Stimulated activated CD4-positive, alpha-beta T cell treated with anti-CD3 and anti-CD28 coated beads, Interleukin-4, amount 100 ng/mL, for 1 hour (primary cell): ENCODE data around the gene SCML1.
A peak's percentile ranks its signal among the peaks of the same experiment; 100 is the strongest.
"Not testable (repeated sequence)": the region's sequence is repeated elsewhere in the genome, so short reads cannot be mapped to it uniquely, and the experiment has no call there.

Experiments used
- DNase-seq: peaks from one replicate; pipeline ENCODE4 v3.0.0-alpha.2; 2020

The SCML1 gene

DNA sequence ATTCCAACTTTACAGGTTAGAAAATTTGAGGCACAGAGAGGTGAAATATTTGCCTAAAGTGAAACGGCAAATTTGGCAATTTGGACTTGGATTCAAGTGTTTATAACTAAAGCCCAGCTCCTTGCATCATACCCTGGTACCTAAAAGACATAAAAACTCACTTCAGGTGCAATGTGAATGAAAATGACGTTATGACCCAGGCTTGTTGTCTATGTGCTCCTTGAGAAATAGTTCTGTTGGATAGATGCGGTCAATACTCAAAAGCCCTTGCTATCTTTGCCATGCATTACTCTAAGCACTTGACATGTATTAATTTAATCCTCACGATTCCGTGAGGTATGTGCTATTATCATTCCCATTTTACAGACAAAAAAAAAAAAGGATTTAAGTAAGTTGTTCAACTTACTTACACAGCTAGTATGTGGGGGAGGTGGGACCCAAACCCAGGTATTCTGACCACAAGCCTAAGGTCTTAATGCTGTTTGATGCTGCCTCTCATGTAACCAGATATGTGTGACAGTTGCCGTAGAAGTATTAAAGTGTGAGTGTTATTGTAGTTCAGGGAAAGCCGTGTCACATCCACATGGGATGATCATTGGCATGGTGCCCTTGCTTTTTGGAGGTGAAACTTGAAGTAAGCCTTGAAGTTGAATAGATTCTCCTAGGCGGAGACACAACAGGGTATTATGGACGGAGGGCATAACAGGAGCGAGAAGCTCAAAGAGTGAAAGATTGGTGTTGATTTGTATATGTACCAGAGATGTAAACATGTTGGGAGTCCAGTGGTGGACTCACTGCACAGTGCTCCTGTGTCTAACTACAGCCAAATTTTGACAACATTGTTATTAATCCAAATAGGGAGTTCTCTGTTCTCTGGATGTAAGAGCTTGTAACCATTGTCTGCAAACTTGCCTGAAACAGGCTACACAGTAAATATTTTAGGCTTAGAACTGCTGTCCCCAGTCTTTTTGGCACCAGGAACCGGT is 3.1 kb downstream of the SCML1 start:
- DNase-seq = no peak

DNA sequence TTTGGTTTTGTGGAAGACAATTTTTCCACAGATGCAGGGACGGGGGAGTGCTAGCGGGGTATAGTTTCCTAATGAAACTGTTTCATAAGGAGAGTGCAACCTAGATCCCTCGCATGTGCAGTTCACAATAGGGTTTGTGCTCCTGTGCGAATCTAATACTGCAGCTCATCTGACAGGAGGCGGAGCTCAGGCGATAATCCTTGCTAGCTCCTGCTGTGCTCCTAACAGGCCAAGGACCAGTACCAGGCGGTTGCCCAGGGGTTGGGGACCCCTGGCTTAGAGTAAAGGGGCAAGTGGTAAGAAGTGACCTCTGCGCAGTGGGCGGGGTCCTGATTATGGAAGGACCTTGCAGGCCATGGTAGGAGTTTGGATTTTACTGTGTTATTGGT is 3.8 kb downstream of the SCML1 start:
- no peak for DNase-seq

DNA sequence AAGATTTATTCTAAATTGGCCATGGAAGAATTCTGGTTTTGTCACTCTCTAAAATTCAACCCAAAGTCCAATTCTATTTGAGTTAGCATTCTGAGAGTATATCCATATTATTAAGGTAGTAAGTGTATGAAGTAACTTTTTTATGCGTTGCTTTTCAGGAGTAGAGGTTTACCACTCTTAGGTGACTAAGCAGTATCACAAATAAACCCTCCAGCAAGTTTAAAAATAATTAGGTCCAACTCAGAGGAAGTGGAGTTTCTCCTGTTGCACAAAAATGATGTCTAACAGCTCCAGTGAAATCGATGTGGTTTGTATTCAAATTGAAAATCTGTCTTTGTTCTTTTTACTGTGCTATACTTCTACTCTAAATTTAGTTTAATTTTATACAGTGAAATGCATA is 6.6 kb downstream of the SCML1 start:
- no peak for DNase-seq

DNA sequence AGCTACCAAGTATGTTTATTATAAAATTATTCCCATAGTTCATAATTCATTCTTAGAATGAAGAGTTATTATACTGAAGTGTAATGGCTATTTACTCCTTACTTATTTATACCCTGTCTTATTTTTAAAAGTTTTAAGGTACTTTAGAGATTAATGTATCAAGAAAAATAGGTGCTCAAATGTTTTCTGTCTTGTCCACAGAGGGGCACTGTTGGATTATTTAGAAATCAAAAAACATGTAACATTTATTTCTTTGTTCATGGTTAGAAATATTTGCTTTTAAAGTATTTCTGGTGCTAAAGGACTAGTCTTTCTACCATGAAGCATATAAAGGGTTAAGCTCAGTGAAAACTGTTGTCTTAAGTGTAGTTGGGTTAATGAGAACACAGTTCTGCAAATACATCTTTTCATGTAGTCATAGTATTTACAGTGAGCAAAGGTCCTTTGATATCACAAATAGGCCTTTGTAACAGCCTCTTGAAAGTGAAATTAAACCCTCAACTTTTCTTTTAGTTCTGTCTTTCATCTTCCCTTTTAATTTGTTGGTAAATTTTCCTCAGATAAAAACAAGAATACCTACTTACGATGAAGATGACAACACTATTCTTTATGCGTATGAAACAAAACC is 7.7 kb downstream of the SCML1 start:
- DNase-seq = no peak

DNA sequence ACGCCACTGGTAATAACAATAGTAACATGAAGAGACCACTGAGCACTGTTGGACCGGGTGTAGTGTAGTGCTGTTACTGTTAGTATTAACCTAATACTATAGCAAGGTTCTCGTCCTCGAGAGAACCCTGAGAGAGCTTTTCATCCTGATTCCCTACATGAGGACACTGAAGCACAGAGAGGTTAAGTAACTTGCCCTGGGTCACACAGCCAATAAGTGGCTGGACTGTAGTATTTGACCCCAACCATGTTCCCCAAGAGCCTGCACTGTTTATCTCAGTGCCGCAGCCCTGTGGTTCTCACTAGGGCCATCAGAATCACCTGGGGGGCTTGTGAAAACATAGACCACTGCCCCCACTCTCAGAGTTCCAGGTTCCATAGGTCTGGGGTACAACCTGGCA is 10.4 kb downstream of the SCML1 start:
- DNase-seq = no peak

DNA sequence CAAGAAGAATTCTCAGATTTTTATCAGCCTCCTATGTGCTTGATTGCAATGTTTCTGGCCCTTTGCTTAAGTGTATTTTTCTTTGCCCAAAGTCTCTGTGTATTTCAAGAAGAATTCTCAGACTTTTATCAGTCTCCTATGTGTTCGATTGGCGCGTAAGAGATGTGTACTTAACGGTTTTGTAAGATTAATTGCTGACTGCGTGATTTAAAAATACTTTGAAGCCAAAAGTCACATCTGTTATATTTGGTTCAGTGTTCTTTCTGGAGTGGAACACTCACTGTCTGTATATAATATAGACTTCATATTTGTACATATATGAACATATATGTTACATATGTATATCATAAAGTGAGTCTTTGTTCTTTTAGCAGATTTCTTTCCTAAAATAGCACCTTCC is 11.4 kb downstream of the SCML1 start:
- DNase-seq = no peak

DNA sequence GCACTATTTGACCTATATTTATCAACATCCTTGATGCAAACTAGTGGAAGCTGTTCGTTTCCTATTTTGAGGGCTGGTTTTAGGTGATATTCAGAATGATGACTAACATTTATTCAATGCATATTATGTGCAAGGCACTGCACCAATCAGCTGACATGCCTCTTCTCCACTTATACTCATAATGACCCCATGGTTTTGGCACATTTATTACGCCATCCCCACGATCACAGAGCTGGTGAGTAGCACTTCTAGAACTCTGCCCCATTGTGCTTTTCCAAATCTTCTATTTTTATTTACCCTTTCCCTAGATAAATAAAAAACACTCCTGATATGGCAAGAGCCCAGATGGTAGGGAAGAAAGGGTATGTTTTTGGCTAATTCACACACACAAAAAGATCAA is 13.1 kb downstream of the SCML1 start:
- no peak for DNase-seq

DNA sequence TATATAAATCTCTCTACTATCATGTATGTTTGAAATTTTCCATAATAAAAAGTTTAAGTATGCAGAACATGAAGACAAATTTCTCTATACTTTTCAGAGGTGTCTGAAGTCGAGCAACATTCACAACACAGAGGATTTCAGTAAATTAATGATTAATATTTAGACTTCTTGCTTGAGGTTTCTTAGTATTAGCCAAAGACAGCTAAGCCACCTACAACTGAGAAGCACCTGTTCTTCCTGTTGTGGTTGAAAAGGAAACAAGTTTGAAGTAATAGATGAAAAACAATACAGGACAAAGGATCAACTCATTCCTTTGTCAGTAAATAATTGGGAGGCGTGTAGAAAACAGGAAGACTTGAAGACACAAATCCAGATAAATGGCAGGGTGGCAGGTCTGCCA is 21.1 kb downstream of the SCML1 start:
- no peak for DNase-seq

DNA sequence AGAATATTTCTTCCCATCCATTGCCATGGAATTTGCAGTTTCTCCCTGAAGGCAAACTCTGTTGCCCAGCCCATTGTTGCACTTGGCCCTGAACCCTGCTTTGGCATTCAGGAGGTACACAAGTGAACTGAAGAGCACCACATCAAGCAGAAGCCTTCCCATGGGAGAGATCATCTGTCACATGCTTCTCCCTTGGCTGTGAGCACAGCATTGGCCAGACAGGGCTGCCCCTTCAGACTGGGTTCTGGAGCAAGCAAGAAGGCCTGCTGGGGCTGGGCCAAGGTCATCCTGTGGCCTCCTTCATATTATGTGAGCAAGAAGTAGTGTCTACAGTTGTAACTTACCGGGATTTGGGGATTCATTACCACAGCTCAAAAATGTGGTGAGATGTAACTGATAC is 22.7 kb downstream of the SCML1 start:
- DNase-seq = no peak

DNA sequence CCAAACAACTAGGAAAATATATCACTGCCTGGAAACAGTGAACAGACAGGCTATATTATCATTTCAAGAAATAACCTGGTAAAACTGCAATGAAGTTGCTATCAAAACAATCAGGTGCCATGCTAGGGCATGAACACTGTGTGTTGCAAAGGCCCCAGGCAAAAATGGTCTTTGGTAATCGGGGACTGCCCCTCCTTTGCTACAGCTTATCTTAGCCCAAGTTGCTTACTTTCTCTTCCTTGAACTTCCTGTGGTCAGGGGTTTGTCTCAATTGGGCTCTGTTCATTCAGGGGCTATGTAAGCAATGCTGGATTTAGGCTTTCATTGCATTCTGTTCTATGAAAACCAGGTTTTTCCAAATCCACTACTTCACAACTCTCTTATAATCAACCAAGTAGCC is 30.4 kb downstream of the SCML1 start:
- no peak for DNase-seq

DNA sequence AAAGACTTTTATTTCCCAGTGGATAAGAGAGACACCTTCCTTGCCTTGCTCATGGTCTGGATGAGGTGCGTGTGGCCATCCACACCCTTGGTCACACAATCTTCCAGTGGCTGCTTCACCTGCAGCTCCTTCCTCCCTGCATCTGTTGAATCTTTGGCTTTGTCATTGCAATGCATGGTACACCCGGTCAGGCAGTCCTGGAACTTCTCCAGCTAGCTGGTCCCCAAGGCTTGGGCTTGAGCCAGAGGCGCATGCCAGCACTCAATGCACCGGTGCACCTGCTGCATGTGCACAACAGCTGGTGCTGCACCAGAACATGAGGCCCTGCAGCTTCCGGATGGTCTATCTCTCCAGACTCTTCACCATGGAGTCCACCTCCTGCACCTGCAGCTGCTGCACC is 31.7 kb downstream of the SCML1 start:
- DNase-seq = no peak

DNA sequence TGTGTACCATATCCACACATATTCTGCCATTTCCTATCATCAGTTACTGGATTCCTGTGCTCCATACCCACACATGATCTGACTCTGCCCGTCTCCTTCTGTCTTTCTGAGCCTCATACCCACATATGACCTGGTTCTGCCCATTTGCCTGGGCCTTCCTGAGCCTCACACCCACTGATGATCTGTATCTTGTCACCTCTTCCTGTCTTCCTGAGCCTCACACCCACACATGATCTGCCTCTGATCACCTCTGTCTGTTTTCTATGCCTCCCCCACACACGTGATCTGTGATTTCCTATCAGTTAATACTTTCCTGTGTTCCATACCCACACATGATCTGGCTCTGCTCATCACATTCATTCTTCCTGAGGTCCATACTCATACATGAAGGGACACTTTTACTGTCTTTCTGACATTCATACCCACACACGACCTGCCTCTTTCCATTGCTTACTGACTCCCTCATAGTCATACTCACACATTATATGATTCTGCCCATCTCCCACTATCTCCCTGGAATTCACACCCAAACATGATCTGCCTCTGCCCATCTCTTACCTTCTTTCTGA is 32.5 kb downstream of the SCML1 start:
- DNase-seq = no peak

DNA sequence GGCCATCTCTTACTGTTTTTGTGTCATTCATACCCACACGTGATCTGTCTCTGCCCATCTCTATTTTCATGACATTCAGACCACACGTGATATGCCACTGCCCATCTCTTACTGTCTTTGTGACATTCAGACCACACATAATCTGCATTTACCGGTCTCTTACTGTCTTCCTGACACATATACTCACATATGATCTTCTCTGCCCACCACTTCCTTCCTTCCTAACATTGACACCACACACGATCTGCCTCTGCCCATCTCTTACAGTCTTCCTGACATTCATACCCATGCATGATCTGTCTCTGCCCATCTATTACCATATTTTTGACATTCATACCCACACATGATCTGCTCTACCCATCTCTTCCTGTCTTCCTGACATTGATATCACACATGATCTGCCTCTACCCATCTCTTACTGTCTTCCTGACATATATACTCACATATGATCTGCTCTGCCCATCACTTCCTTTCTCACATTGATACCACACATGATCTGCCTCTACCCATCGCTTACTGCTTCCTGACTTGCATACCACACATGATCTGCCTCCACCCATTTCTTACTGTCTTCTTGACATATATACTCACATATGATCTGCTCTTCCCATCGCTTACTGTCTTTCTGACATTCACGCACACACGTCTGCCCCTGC is 36.1 kb downstream of the SCML1 start:
- DNase-seq = no peak

DNA sequence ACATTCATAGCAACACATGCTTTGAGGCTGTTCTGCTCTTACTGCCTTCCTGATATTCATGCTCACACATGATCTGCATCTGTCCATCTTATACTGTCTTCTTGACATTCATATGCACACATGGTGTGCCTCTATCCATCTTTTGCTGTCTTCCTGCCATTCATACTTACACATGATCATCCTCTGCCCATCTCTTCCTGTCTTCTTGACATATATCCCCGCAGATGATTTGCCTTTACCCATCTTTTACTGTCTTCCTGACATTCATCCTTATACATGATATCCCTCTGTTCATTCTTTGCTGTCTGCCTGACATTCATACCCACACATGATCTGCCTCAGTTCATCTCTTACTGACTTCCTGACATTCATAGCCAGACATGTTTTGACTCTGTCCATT is 36.8 kb downstream of the SCML1 start:
- DNase-seq = no peak

DNA sequence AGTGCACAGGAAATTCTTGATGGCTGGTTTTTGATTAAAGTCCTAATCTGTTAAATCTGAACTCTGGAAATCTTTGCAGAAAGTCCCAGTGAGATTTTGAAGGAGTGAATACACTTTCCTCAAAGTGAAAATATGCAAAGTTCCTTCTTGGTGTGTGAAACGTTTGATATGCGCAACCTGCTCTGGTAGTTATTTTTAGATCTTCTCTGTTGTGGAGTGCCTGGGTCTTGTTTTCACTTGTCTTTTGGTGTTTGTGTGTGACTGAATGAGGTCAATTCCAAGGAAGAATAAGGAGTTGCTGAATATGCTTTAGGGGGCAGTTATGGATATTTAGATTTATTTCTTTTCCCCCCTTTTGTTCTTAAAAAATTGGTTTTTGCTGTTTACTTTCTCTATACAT is 41.7 kb downstream of the SCML1 start:
- DNase-seq = no peak

DNA sequence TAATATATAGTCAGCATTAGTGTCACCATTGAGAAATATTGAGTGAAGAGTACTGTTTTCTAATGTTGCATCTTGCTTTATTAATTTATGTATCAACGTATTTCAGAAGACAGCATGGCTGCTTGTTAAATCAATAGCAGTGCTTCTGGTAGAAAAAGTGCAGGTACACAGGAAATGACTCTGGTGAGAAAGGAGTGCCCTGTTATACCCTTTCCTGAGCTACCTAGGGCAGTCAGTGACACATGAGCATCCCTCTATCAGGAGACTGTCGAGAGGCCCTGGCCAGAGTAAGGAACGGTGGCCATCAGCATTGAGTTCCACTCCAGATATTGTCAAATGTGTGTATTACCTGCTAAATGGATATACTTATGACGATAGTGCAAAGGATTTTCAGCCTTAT is 42.1 kb downstream of the SCML1 start:
- DNase-seq = no peak

DNA sequence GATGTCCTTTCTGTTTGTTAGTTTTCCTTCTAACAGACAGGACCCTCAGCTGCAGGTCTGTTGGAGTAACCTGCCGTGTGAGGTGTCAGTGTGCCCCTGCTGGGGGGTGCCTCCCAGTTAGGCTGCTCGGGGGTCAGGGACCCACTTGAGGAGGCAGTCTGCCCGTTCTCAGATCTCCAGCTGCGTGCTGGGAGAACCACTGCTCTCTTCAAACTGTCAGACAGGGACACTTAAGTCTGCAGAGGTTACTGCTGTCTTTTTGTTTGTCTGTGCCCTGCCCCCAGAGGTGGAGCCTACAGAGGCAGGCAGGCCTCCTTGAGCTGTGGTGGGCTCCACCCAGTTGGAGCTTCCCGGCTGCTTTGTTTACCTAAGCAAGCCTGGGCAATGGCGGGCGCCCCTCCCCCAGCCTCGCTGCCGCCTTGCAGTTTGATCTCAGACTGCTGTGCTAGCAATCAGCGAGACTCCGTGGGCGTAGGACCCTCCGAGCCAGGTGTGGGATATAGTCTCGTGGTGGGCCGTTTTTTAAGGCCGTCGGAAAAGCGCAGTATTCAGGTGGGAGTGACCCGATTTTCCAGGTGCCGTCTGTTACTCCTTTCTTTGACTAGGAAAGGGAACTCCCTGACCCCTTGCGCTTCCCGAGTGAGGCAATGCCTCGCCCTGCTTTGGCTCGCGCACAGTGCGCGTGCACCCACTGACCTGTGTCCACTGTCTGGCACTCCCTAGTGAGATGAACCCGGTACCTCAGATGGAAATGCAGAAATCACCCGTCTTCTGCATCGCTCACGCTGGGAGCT is 49.5 kb downstream of the SCML1 start:
- not testable (repeated sequence) for DNase-seq

DNA sequence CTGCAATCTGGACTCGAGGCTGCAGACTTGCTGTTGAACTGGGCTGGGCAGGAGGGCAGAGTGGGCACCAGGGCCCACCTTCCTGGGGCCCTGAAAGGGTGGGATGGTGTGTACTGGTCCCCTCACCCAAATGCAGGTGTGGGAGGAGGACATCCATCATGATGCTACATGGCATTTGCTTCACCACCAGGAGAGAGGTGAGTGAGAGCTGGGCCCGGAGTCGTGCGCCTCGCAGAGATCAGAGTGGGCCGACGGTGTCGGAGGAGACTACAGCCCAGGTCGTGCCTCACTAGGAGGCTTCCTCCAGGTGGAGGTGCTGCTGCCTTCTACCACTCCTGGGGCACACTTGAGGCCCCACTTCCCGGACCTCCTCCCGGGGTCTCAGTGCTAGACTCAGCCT is 50.3 kb downstream of the SCML1 start:
- no peak for DNase-seq

DNA sequence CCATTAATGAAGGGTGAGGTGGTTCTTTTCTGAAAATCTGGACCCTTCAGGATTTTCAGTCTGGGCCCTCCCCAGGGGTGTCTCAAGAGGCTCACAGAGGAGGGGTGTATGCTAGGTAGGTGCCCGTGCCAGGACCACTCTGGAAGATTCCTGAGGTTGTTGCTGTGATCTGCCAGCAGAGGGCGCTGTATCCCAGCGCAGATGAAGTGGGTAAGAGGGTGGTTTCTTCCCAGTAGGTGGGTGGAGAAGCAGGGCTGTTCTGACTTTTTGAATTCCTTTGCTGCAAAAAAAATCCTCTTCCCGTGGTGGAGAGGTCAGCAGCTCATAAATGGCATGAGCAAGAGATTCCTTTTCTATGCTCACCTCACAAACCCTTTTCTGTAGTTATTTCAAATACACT is 51.1 kb downstream of the SCML1 start:
- DNase-seq = peak; percentile 44

DNA sequence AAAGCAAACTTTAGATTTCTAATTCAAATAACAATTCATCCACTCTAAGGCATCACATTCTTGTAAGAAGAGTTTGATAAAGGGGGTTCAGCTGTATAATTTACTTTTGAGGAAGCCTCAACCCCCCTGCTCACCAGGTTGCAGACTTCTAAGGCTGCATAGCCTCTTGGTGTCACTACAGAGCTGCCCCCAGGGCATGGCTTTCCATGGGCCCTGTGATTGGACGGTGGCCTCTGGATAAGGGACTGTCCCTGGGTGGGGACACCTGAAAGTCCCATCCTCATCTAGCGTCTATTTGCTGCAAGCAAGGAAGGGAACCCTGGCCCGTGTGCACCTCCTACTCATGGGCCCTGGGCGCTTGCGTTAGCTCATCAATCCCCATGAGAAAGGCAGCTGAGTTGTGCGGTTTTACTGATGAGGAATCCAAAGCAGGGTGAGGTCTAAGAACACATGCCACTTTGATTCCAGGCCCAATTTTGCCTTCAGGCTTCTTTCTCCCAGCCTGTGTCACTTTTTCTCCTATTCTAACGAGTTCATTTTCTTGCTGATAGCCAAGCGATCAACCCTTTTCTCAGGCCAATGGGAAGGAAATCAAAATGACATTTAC is 51.8 kb downstream of the SCML1 start:
- no peak for DNase-seq

DNA sequence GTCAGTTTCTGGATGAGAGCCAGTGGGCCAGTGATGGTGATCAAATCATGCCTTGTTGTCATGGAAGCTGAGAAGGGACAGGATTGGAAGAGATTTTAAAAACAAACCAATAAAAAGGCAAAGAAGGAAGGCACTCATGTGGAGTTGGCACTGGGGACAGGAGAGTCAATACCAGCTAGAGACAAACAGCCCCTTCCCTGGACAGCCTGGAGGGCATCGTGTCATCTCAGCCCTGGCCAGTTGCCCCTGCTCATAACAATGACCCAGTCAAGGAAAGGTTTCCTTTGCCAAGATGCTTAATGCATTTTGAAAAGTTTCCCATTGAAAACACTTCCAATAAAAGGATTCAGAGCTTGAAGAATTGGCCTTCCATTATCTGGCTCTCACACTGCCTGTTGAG is 55.5 kb downstream of the SCML1 start:
- DNase-seq = no peak

DNA sequence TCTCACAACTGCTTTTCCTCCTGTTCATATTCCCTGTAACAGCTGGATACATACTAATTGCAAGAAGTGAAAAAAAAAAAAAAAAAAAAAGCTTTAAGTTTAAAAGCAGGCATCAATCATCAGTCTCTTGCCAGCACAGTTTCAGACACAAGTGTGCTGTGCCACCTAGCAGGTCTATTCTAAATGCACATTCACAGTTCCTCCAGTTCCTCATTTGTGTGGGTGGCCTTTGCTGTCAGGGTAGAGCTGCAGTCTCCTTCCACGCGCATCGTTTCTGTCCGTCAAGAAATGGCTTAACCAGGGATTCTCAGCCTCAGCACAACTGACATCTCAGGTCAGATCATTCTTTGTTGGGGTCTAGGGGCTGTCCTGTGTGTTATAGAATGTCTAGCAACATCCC is 61.6 kb downstream of the SCML1 start:
- DNase-seq = no peak
